Muscle of leg (tissue), 11 donors: ENCODE measurements around the gene RNF4. TPM values are rescaled to one million over a fixed set of nuclear protein-coding genes. Genes with fewer than 3 reads are reported as not detected.
"Not testable (repeated sequence)": the region's sequence is repeated elsewhere in the genome, so short reads cannot be mapped to it uniquely, and the experiment has no call there.

Experiments
- DNase-seq: peaks from one replicate; pipeline ENCODE4 v3.0.0; 2013
- H3K27ac ChIP-seq: one replicate; pipeline ENCODE4 v1.5.1; 2013; ENCODE audit warnings: mild to moderate bottlenecking, low read length, control low read depth
- H3K27me3 ChIP-seq: one replicate; pipeline ENCODE4 v1.6.1; 2013; ENCODE audit warnings: low read length; ENCODE audit not compliant: control insufficient read depth, insufficient read depth
- H3K36me3 ChIP-seq: one replicate; pipeline ENCODE4 v1.6.1; 2013; ENCODE audit warnings: low read length; ENCODE audit not compliant: control insufficient read depth, insufficient read depth
- H3K4me1 ChIP-seq: one replicate; pipeline ENCODE4 v1.6.1; 2013; ENCODE audit warnings: low read length; ENCODE audit not compliant: control insufficient read depth, insufficient read depth
- H3K4me3 ChIP-seq: one replicate; pipeline ENCODE4 v1.5.1; 2013; ENCODE audit warnings: low read length, control low read depth
- H3K9me3 ChIP-seq: replicated peaks from 2 replicates; pipeline ENCODE4 v1.6.1; 2013; ENCODE audit warnings: low read depth, low read length; ENCODE audit not compliant: control insufficient read depth
- WGBS: methylation state at CpG from one replicate; pipeline ENCODE4 v1.1.5; 2013; ENCODE audit warnings: missing lambda C conversion rate; ENCODE audit not compliant: insufficient coverage; 5-methylcytosine and 5-hydroxymethylcytosine counted together
- polyA plus RNA-seq, 8 donors: library from polyadenylated mRNA; unstranded; fragments of 120-200 nt; gene quantifications; one replicate each; pipeline versions ENCODE4 v1.2.1 to v1.2.3, GENCODE V29; 2013; ENCODE audit warnings: inconsistent platforms in 1 of 8, low replicate concordance in 1 of 8; ENCODE audit not compliant: insufficient read length in 8 of 8, insufficient read depth in 1 of 8
- total RNA-seq: library from RNA; stranded (reverse); fragments of 120-200 nt; gene quantifications from one replicate; pipeline ENCODE4 v1.2.4, GENCODE V29; 2013

The RNF4 gene
- total and polyA plus RNA-seq, 9 donors: 32.1 to 54.7 (median 43.3) TPM

GRCh38 chr4:2427383-2428334, 41.2 kb upstream of the RNF4 start:
- 79% methylated on average over 18 of the region's 23 CpGs for WGBS
- Histone ChIP-seq H3K36me3 (no peaks in the 10 kb centered on the region), H3K4me3 (no peak overlapping the region), H3K27ac (no peak overlapping the region), H3K9me3 (no peaks in the 10 kb centered on the region), H3K27me3 (peaks cover 8% of the 10 kb centered on the region), H3K4me1 (peaks cover 2% of the 10 kb centered on the region)
- DNase-seq: no peak

DNA sequence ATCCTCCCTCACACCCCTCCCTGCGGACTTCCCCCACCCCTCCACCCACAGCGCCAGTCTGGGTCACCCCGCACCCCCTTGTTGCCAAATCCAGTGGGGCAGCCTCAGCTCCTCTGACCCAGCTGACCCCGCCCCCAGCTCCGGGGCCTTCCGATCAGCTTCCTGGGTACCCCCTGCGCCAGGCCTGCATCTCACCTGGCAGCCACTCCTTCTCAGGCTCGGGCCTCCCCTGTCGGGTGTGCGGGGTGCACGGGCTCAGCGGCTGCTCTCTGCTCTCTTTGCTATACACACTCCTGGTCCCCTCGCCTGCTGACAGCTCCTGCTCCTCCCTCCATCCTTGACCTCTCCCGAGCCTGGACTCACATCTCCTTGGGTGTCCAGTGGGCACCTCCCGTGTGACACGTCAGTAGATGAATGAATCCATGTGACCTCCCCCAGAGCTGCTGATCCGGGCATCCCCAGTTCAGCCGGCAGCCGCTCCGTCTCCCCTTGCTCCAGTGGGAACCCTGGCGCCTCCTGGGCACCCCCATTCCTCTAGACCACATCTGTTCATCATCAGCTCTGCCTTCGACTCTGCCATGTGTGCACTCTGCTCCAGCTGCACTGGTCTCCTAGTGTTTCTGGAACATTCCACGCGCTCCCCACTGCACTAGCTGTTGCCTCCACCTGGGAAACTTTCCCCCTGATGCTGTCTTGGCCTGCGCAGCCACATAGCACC, 40.3 kb upstream of the RNF4 start:
- peaks cover 7% of the 10 kb centered on the region for H3K4me1 ChIP-seq
- no peak for DNase-seq
- peaks cover 2% of the 10 kb centered on the region for H3K27me3 ChIP-seq
- no peaks in the 10 kb centered on the region for H3K9me3 ChIP-seq
- H3K27ac ChIP-seq: no peak overlapping the region
- no peaks in the 10 kb centered on the region for H3K36me3 ChIP-seq
- H3K4me3 ChIP-seq: no peak overlapping the region
- 54% methylated on average over 22 of the region's 25 CpGs for WGBS

GRCh38 chr4:2429945-2430757, 38.8 kb upstream of the RNF4 start:
- 89% methylated on average over 1 of the region's 49 CpGs for WGBS
- not testable (repeated sequence) for H3K9me3 ChIP-seq, H3K4me3 ChIP-seq, H3K27me3 ChIP-seq, H3K36me3 ChIP-seq, DNase-seq, H3K27ac ChIP-seq
- peaks cover 18% of the 10 kb centered on the region for H3K4me1 ChIP-seq

DNA sequence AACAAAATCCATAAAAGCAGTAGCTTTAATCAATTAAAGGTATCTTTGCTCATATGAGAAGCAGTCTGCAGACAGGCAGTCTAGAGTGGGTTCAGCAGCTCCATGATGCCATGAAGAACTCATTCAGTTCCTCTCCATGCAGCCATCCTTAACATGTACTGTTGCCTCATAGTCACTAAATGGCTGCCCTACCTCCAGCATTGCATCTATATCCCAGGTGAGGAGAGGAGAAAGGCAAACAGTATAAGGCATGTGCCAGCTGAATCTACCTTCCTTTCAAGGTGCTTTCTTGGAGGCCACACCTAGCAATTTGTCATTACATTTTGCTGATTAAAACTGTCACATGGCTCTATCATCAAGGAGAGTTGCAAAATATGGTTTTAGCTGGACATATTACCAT, 36.9 kb upstream of the RNF4 start:
- H3K27ac ChIP-seq: no peak overlapping the region
- peaks cover 2% of the 10 kb centered on the region for H3K27me3 ChIP-seq
- no peak overlapping the region for H3K4me3 ChIP-seq
- H3K4me1 ChIP-seq: peaks cover 18% of the 10 kb centered on the region
- no peaks in the 10 kb centered on the region for H3K36me3 ChIP-seq
- DNase-seq: no peak
- H3K9me3 ChIP-seq: no peaks in the 10 kb centered on the region

GRCh38 chr4:2432991-2433530, 35.8 kb upstream of the RNF4 start:
- Histone ChIP-seq H3K4me1 (peaks cover 16% of the 10 kb centered on the region), H3K27me3 (peaks cover 2% of the 10 kb centered on the region), H3K9me3 (no peaks in the 10 kb centered on the region), H3K4me3 (no peak overlapping the region), H3K27ac (no peak overlapping the region), H3K36me3 (no peaks in the 10 kb centered on the region)
- WGBS: 70% methylated on average over 16 of the region's 20 CpGs
- no peak for DNase-seq

- Histone ChIP-seq H3K27me3 (peaks cover under 1% of the 10 kb centered on the region), H3K4me1 (peaks cover 16% of the 10 kb centered on the region), H3K9me3 (no peaks in the 10 kb centered on the region), H3K27ac (no peak overlapping the region), H3K4me3 (no peak overlapping the region), H3K36me3 (no peaks in the 10 kb centered on the region)
- 68% methylated on average over 29 of the region's 29 CpGs for WGBS
- no peak for DNase-seq
Measured at GRCh38 chr4:2433609-2434350, 35.1 kb upstream of the RNF4 start.

DNA sequence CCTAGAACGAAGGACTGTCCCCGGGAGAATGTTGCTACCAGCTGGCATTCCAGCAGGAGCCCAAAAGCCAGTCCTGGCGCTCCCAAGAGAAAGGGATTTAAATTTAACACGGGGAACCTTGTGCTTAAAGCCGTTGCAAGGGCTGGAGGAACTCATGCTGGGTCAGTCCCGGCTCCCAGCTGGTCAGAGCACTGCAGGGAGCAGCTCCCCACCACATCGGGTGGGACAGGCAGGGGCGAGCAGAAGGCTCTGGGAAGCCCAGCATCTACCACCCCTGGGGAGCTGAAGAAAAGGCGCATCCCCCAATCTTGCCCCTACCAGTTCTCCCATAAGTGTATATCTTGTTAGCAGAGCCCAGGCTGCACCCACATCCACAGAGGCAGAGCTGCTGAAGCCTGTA, 34.5 kb upstream of the RNF4 start:
- no peak for DNase-seq
- H3K27ac ChIP-seq: no peak overlapping the region
- 37% methylated on average over 6 of the region's 9 CpGs for WGBS
- peaks cover 16% of the 10 kb centered on the region for H3K4me1 ChIP-seq
- no peaks in the 10 kb centered on the region for H3K36me3 ChIP-seq
- H3K9me3 ChIP-seq: no peaks in the 10 kb centered on the region
- H3K4me3 ChIP-seq: no peak overlapping the region
- no peaks in the 10 kb centered on the region for H3K27me3 ChIP-seq

- Histone ChIP-seq H3K4me3 (no peak overlapping the region), H3K27ac (no peak overlapping the region), H3K9me3 (no peaks in the 10 kb centered on the region), H3K36me3 (no peaks in the 10 kb centered on the region), H3K27me3 (no peaks in the 10 kb centered on the region), H3K4me1 (peaks cover 16% of the 10 kb centered on the region)
- no peak for DNase-seq
- 33% methylated on average over 8 of the region's 10 CpGs for WGBS
Measured at GRCh38 chr4:2436301-2436700, 32.6 kb upstream of the RNF4 start.

DNA sequence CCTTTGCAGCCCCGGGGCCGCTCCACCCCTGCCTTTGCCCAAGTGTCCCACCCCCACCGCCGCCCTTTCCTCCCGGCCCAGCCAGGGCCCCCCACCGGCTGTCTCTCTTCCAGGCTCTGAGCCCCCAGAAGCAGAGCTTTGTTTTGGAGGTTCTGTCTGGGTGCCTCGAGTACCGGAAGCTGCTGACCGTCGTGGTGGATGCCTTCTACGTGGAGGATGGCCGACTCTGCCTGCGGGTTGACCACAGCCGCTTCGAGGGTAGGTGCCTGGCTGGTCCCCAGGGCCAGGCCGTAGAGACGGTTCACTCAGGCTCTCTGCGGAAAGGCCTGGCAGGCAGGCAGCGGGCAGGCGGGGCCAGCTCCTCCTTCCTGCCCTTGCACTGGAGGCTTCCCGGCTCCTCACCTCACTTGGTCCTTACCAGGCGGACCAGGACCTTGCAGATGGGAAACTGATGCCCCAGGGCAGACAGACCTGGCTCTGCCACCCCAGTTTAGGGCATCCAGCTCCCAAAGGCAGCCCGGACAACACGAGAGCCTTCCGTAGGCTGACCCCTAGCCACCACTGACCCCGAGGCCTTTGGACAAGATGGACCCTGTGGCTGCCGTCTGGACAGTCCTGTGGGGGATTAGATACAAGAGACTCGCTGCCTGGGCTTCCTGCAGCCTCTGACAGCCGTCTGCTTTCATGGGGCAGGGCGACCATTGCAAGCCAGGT, 32.0 kb upstream of the RNF4 start:
- no peak overlapping the region for H3K4me3 ChIP-seq
- no peak for DNase-seq

More for the DNA sequence above, 32.0 kb upstream of the RNF4 start:
- Histone ChIP-seq H3K27ac (no peak overlapping the region), H3K9me3 (no peaks in the 10 kb centered on the region), H3K4me1 (peaks cover 18% of the 10 kb centered on the region), H3K27me3 (no peaks in the 10 kb centered on the region), H3K36me3 (no peaks in the 10 kb centered on the region)
- 68% methylated on average over 22 of the region's 30 CpGs for WGBS
